Astrocyte (in vitro differentiated cells and primary cell): ENCODE measurements around the gene KRTAP2-2.

Experiments
- EZH2 ChIP-seq: IDR thresholded peaks from 2 replicates; pipeline ENCODE4 v1.6.1; 2012; ENCODE audit warnings: mild to moderate bottlenecking, low read length, inconsistent platforms; ENCODE audit not compliant: insufficient read depth
- TF ChIP-seq, protein P1 (sequence below): IDR thresholded peaks from 2 replicates; pipeline ENCODE4 v1.5.1; 2011; ENCODE audit warnings: low read depth, mild to moderate bottlenecking, inconsistent platforms, low read length, moderate library complexity; ENCODE audit not compliant: insufficient read depth

DNA sequence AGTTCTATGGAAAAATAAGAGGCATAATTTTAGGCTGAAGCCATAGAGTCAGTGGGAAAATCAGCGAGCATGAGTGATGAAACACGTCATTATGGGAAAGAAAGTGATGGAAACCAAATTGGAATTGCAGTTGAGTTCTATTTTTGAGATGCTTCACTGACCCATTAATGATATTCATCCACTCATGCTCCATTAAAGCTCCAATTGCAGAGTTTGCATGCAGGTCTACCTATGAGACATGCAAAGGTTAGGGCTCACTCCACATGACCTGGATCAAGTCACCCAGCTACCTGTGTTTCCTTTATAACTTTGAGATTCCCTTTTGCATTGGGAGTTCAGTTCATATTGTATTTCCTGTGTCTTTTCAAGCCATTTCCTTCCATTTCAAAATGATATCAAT is 18.6 kb upstream of the KRTAP2-2 start:
- TF ChIP-seq, protein P1, sequence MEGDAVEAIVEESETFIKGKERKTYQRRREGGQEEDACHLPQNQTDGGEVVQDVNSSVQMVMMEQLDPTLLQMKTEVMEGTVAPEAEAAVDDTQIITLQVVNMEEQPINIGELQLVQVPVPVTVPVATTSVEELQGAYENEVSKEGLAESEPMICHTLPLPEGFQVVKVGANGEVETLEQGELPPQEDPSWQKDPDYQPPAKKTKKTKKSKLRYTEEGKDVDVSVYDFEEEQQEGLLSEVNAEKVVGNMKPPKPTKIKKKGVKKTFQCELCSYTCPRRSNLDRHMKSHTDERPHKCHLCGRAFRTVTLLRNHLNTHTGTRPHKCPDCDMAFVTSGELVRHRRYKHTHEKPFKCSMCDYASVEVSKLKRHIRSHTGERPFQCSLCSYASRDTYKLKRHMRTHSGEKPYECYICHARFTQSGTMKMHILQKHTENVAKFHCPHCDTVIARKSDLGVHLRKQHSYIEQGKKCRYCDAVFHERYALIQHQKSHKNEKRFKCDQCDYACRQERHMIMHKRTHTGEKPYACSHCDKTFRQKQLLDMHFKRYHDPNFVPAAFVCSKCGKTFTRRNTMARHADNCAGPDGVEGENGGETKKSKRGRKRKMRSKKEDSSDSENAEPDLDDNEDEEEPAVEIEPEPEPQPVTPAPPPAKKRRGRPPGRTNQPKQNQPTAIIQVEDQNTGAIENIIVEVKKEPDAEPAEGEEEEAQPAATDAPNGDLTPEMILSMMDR: no peak
- no peak for TF ChIP-seq EZH2
